ENCODE measurements around the gene GUCA2B. TPM values are rescaled to one million over a fixed set of nuclear protein-coding genes. Genes with fewer than 3 reads are reported as not detected.

GUCA2B gene
- total RNA-seq, 6 experiments from 2014 or later = not detected

- Mint-ChIP-seq H3K4me3 (no peak overlapping the region), H3K27ac (no peak overlapping the region)
These were observed 37.0 kb downstream of the GUCA2B start for GRCh38 chr1:42189931-42190853.

DNA sequence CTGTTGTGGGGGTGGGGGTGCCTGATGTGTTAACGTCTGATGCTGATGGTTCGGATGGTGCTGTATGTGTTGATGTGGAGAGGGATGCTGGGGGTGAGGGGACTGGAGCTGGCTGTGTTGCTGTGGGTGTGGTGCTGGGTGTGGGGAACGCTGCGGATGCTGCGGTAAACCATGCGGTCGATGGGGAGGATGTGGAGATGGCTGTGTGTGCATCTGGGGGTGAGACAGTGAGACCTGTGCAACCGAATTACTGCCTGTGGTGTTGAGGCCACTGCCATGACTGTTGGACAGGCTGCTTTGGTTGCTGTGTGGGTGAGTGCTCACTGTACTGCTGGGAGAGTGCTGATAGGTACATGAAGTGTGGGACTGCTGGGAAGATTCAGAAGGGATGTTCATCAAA lies 38.1 kb downstream of the GUCA2B start:
- peaks cover 18% of the 10 kb centered on the region for H3K36me3 Mint-ChIP-seq (ENCODE audit: low read depth)
- H3K4me1 Mint-ChIP-seq (ENCODE audit: low read depth) = peaks cover 9% of the 10 kb centered on the region
- H3K27me3 Mint-ChIP-seq (ENCODE audit: insufficient read depth) = no peaks in the 10 kb centered on the region; the same call in 1 of the 2 replicates
- H3K4me3 Mint-ChIP-seq = no peak overlapping the region
- H3K27ac Mint-ChIP-seq = no peak overlapping the region
- no peak for DNase-seq
- TF ChIP-seq CTCF (IDR thresholded peaks at IDR 0.05) = no peak
- H3K9me3 Mint-ChIP-seq = no peaks in the 10 kb centered on the region

More at GRCh38 chr1:42189931-42190853, 37.0 kb downstream of the GUCA2B start:
- TF ChIP-seq CTCF (IDR thresholded peaks at IDR 0.05) = no peak
- H3K9me3 Mint-ChIP-seq = no peaks in the 10 kb centered on the region
- no peaks in the 10 kb centered on the region; the same call in 1 of the 2 replicates for H3K27me3 Mint-ChIP-seq (ENCODE audit: insufficient read depth)
- H3K36me3 Mint-ChIP-seq (ENCODE audit: low read depth) = peaks cover 18% of the 10 kb centered on the region
- no peak for DNase-seq
- H3K4me1 Mint-ChIP-seq (ENCODE audit: low read depth) = peaks cover 21% of the 10 kb centered on the region

DNA sequence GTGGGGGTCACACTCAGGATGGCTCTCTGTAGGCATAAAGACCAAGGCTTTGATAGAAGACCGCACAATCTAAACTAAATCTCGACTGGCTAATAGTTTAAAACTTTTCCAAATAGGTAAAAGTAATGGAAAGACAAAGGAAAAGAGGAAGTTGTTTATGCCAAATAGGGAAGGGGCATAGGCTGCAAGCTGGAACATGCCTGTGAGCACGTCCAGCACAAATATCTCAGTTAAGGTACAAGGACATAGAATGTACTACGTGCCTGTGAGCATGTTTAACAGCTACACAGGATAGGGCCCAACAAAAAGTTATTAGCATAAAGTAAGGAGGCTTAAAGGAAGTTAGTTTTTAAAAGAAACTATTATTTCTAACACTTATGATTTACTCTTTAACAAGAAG lies 38.9 kb downstream of the GUCA2B start:
- H3K4me1 Mint-ChIP-seq (ENCODE audit: low read depth) = peaks cover 1% of the 10 kb centered on the region; the same call in 1 of the 2 replicates
- no peak for TF ChIP-seq CTCF (IDR thresholded peaks at IDR 0.05)
- DNase-seq = no peak
- H3K9me3 Mint-ChIP-seq = no peaks in the 10 kb centered on the region
- H3K27ac Mint-ChIP-seq = no peak overlapping the region
- no peak overlapping the region for H3K4me3 Mint-ChIP-seq
- peaks cover 23% of the 10 kb centered on the region for H3K36me3 Mint-ChIP-seq (ENCODE audit: low read depth)
- H3K27me3 Mint-ChIP-seq (ENCODE audit: insufficient read depth) = no peaks in the 10 kb centered on the region; the same call in 1 of the 2 replicates

- TF ChIP-seq CTCF (IDR thresholded peaks at IDR 0.05) = no peak
- no peak overlapping the region for H3K27ac Mint-ChIP-seq
- H3K4me1 Mint-ChIP-seq (ENCODE audit: low read depth) = no peaks in the 10 kb centered on the region
- H3K36me3 Mint-ChIP-seq (ENCODE audit: low read depth) = peaks cover 28% of the 10 kb centered on the region
- no peak overlapping the region for H3K4me3 Mint-ChIP-seq
- DNase-seq = no peak
- H3K9me3 Mint-ChIP-seq = no peaks in the 10 kb centered on the region
- H3K27me3 Mint-ChIP-seq (ENCODE audit: insufficient read depth) = peaks cover 1% of the 10 kb centered on the region
These were observed 42.6 kb downstream of the GUCA2B start for GRCh38 chr1:42195841-42196240.

DNA sequence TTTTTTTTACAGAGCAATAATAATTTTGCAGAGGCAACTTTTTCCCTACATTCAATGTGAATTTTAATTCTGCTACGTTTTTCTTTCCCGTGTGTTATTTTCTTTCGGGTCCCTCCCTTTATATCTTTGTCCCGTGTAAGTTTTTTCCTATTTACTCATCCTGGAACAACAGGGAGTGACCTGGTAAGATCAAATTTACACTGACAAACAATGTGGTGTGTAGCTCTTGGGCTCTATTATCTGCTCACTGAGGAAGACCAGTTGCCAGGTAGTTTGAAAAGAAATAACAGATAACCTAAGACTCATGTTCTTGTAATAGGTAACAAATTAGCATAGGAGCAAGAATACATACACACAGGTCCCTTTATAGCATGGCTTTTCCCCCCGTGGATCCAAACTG lies 45.0 kb downstream of the GUCA2B start:
- peaks cover 33% of the 10 kb centered on the region for H3K36me3 Mint-ChIP-seq (ENCODE audit: low read depth)
- no peak overlapping the region for H3K27ac Mint-ChIP-seq
- H3K9me3 Mint-ChIP-seq = no peaks in the 10 kb centered on the region
- TF ChIP-seq CTCF (IDR thresholded peaks at IDR 0.05) = no peak
- no peak for DNase-seq
- H3K27me3 Mint-ChIP-seq (ENCODE audit: insufficient read depth) = peaks cover 1% of the 10 kb centered on the region
- no peak overlapping the region for H3K4me3 Mint-ChIP-seq
- no peaks in the 10 kb centered on the region for H3K4me1 Mint-ChIP-seq (ENCODE audit: low read depth)
